HG03571 (cell line): ENCODE data around the gene GAS7.

Experiments used
- ATAC-seq: cut with Tn5 transposase; IDR thresholded peaks from one replicate; pipeline ENCODE4 v1.9.1; 2021; ENCODE audit not compliant: unreplicated experiment

The GAS7 gene

GRCh38 chr17:10053782-10054540 is 144.4 kb downstream of the GAS7 start:
- no peak for ATAC-seq

GRCh38 chr17:10052106-10052813 is 146.1 kb downstream of the GAS7 start:
- ATAC-seq, result no peak

GRCh38 chr17:10051112-10051511 is 147.3 kb downstream of the GAS7 start:
- no peak for ATAC-seq

- ATAC-seq, result no peak
Observed at GRCh38 chr17:10050597-10051101, 147.8 kb downstream of the GAS7 start.

GRCh38 chr17:10048629-10049350 is 149.6 kb downstream of the GAS7 start:
- ATAC-seq, result no peak

GRCh38 chr17:10046786-10047785 is 151.3 kb downstream of the GAS7 start:
- no peak for ATAC-seq

GRCh38 chr17:10045871-10046658 is 152.3 kb downstream of the GAS7 start:
- no peak for ATAC-seq

- no peak for ATAC-seq
Observed at GRCh38 chr17:10042589-10043244, 155.7 kb downstream of the GAS7 start.

GRCh38 chr17:10041916-10042588 is 156.4 kb downstream of the GAS7 start:
- ATAC-seq, result no peak

GRCh38 chr17:10041287-10041612 is 157.2 kb downstream of the GAS7 start:
- ATAC-seq, result no peak

GRCh38 chr17:10036511-10037061 is 161.8 kb downstream of the GAS7 start:
- no peak for ATAC-seq

GRCh38 chr17:10035885-10036284 is 162.5 kb downstream of the GAS7 start:
- no peak for ATAC-seq

GRCh38 chr17:10034719-10035475 is 163.5 kb downstream of the GAS7 start:
- ATAC-seq, result no peak

GRCh38 chr17:10033959-10034358 is 164.4 kb downstream of the GAS7 start:
- ATAC-seq, result no peak

GRCh38 chr17:10033449-10033848 is 165.0 kb downstream of the GAS7 start:
- ATAC-seq, result no peak

GRCh38 chr17:10032118-10032852 is 166.1 kb downstream of the GAS7 start:
- ATAC-seq, result no peak

- ATAC-seq, result no peak
Observed at GRCh38 chr17:10031606-10032005, 166.8 kb downstream of the GAS7 start.
